ENCODE results near the gene ROBO4.

DNA sequence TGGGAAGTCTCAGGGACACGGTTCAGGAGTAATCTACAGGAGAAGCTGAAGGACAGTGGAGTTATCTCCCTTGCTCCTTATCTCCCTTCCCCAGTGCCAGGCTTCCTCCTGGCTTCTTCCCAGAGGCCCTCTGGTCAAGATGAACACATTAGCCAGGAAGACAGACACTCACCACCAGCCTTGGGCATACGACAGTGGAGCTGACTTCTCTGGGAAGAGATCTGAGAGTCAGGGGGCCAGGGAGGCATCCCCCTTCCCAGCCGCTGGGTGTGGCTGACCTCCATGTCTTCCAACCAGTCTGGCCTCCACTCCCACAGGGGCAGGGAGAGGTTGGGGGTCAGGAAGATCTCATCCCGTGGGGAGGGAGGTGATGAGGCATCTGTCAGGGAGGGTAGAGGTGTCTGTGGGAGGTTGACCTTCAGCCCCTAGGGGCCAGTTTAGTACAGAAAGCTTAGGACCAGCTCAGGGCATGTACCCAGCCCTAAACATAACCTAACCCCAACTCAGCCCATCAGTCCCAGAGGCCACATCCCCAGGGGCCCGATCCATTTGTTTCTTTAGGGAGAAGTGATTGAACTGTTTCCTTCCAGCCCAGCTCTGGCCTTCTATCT is 12.7 kb downstream of the ROBO4 start:
- TF ChIP-seq, protein P1, sequence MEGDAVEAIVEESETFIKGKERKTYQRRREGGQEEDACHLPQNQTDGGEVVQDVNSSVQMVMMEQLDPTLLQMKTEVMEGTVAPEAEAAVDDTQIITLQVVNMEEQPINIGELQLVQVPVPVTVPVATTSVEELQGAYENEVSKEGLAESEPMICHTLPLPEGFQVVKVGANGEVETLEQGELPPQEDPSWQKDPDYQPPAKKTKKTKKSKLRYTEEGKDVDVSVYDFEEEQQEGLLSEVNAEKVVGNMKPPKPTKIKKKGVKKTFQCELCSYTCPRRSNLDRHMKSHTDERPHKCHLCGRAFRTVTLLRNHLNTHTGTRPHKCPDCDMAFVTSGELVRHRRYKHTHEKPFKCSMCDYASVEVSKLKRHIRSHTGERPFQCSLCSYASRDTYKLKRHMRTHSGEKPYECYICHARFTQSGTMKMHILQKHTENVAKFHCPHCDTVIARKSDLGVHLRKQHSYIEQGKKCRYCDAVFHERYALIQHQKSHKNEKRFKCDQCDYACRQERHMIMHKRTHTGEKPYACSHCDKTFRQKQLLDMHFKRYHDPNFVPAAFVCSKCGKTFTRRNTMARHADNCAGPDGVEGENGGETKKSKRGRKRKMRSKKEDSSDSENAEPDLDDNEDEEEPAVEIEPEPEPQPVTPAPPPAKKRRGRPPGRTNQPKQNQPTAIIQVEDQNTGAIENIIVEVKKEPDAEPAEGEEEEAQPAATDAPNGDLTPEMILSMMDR (IDR thresholded peaks at IDR 0.05): no peak
- no peak for TF ChIP-seq POLR2A (IDR thresholded peaks at IDR 0.05)
